Medulla oblongata (tissue), 1 donor: ENCODE measurements around the gene PCNX2.
A peak's percentile ranks its signal among the peaks of the same experiment; 100 is the strongest.

ENCODE experiments used
- DNase-seq: peaks from one replicate; pipeline ENCODE4 v3.0.0-alpha.2; 2015; ENCODE audit errors: extremely low spot score

PCNX2 gene

GRCh38 chr1:233315718-233316301, 20.3 kb upstream of the PCNX2 start:
- DNase-seq, result no peak

- DNase-seq, result no peak
These were observed 18.1 kb upstream of the PCNX2 start for GRCh38 chr1:233313434-233314155.

DNA sequence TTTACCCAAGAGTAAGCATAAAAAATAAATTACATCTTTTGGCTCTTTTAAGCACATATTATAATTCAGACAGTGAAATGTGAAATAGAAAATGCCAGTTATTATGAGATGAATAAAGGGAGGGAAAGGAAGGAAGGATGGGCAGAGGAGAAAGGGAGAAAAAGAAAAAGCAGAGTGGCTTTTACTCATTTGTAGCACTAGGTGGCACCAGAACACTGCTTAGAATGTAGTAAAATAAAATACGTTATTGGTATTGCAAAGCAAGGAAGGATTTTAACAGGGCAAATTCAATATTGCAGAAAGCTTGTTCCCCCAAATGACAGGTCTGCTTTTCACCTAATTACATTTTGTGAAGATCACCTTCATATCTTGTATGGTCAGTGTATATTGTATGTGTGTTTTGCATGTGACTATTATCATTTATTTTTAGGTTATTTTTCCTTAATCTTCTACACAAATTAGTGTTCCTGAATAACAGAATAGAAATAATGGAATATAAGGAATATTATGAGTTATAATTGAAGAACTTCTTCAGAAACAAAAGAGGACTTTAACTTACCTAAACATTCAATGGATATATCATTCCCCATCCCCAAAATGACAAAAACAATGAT, 9.1 kb upstream of the PCNX2 start:
- DNase-seq, result no peak

GRCh38 chr1:233300326-233300725, 4.8 kb upstream of the PCNX2 start:
- DNase-seq, result no peak

DNA sequence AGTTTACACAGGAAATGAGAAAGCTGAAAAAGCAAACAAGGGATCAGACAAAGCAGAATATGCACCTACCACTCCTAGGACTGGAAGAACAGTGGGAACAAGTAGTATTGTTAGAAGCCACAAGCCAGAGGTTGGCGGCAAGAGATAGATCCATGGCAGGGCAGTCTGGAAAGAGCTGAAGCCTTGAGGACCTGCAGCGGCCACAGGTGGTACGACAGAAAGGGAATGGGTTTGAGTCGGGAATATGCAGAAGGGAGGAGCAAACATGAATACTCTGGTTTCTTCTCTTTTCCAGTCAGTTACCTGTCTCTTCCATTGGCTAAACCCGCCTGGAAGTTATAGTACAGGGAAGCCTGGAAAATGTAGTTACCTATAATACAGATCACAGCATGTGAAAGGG, 3.9 kb upstream of the PCNX2 start:
- no peak for DNase-seq

DNA sequence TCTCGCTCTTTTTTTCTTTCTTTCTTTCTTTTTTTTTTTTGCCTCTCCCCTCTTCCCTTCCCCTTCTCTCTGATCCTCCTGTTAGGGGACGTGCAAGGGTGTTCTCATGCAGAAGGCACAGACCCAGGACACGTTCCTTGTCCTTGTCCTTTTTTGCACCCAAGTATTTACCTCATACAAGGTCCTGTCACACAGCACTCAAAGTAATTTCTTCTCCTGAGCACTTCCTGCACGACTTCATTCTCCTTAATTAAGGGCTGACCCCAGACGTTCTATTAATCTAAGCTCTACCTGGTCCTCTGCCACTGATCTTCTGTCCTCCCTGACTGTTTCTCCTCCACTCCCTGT, 424 bp upstream of the PCNX2 start:
- no peak for DNase-seq

- DNase-seq, result no peak
These were observed 650 bp downstream of the PCNX2 start for GRCh38 chr1:233294913-233295236.

- DNase-seq, result no peak
These were observed 1.7 kb downstream of the PCNX2 start for GRCh38 chr1:233293556-233294446.

GRCh38 chr1:233290396-233291034, 5.0 kb downstream of the PCNX2 start:
- DNase-seq, result no peak

DNA sequence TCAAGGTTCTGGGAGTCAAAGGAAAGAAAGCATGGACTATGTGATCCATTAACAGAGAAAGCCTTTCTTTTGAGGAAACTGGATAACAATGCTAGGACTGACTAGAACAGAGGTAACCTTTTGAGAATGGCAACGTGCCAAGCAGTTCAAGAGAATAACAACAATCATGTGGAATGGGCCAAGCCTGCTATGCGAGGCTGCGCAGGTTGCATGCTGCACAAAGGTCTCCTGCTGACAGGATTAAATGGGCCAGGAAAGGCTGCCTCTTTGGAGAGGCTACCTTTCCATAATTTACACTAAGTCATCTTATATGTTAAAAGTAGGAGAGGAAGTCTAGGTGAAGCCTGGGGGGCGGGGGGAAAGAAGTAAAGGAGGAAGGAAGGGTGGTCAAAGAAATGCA, 5.8 kb downstream of the PCNX2 start:
- no peak for DNase-seq

GRCh38 chr1:233282582-233282886, 13.0 kb downstream of the PCNX2 start:
- DNase-seq, result no peak

- peak; percentile 51 for DNase-seq
These were observed 13.6 kb downstream of the PCNX2 start for GRCh38 chr1:233281711-233282581.

DNA sequence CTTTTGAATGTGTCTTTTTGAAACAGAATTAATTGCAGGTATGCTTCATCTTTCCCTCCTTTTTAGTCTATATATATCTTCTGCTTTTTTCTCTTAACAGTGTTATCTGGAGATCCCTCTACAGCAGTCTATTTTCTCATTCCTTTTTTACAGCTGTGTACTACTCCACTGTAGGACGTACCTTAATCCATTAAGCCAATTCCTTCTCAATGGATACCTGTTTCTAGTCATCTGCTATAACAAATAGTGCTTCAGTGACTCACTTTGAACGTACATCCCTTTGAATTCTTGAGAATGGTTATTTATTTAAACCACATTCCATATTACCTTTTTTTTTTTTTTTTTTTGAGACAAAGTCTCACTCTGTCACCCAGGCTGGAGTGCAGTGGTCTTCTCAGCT, 15.6 kb downstream of the PCNX2 start:
- no peak for DNase-seq

DNA sequence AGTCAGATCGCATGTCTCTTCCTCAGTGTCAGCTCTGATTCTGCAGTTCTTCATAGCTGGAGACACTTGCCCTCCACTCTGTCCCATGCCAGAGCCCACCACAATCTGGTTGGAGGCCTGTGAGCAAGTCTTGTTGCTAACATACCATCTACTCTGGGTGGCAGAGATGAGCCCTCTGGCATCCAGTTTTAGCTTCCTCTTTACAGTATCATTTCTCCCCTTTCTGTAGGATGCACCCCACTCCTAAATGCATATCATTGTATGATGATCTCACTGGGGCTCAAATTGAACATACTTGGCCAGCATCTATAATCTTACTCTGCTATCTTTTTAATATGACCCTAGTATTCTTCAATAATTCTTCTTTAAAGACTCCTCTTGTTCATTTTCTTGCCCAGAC, 16.9 kb downstream of the PCNX2 start:
- DNase-seq, result no peak

DNA sequence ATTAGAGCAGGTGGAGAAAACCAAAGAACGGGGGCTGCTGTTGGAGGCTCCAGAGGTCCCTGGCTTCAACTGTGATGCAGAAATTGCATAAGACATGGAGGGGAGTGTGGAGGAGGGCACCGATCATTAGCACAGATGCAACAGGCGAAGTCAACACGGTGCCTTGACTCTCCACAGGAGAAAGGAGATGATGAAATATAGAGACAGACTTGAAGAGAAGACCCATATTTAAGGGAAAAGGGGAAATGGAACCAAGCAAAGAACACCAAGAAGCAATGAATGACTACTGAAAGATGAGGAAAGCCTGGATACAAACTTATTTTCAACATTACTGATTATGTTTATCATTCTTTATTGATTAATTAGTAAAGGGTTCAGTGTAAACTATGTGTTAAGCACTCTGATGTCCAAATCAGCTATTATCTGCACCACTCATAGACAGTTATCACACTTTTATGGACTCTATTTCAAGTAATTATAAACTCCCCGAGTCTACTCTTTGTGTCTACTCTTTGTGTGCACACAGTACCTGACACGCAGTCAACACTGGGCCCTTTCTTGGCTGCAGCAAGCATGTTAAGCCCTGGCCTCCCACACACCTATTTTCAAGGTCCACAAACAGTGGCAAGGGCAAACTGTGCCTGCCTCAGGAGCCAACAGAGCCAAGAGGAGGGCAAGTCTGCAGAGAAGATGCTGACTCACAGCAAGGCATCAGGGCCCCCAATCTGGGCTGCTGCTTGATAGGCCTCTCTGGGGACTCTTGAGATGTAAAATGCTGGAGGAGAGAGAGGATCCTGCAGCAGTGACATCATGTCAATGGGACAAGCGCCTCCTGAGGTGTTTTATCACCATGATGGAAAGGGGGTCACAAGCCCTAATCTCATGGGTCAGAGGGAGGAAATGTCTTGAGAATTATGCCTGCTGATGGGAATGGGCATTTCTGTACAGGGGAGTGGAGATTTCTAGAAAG, 17.6 kb downstream of the PCNX2 start:
- DNase-seq, result no peak

GRCh38 chr1:233269656-233270055, 25.9 kb downstream of the PCNX2 start:
- no peak for DNase-seq

- no peak for DNase-seq
These were observed 27.0 kb downstream of the PCNX2 start for GRCh38 chr1:233268389-233269022.

- no peak for DNase-seq
These were observed 33.8 kb downstream of the PCNX2 start for GRCh38 chr1:233261695-233262094.

DNA sequence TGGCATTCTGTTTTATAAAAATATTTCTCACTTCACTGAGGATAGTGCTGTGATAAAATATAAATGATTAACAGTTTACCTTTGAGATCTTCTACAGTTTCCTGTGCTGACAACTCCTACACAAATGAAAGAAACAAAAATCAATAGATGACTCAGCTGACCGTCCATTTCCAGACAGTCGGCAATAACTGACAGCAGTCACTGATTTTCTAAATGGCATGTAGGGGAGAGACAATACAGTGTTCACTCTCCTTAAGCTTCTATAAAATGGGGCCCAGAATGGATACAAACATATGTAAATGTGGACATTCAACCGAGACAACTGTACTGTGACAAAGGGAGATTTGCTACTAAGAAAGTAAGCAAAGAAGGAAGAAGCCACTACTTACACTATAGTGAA, 34.3 kb downstream of the PCNX2 start:
- DNase-seq, result no peak

DNA sequence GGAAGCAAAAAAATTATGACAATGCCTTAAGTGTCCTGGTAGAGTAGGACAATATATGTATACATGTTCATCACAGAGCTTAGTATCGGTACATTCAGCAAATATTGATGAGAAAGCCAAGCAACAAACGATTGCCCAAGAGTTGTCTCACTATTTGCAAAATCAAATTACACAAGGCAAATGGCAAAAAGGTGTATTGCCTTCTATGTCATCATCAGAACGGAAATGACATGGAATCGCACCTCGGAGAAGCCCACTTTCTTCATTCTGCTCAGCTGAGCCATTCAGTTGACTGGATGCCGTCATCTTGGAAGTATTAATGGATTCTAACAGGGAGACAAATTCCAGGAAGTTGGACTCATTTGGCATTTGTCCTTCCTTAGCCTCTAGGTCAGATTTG, 37.7 kb downstream of the PCNX2 start:
- DNase-seq, result no peak
